HepG2 (cell line): ENCODE results near the gene UCP3. TPM values are rescaled to one million over a fixed set of nuclear protein-coding genes. Genes with fewer than 3 reads are reported as not detected.

Source experiments
- ATAC-seq: fragments of 200-7000 bp; cut with Tn5 transposase; 3 replicates; pipeline ENCODE4 v1.9.1; 2020; ENCODE audit warnings: mild to moderate bottlenecking, moderate library complexity
- BruUV-seq: library from RNA; stranded (reverse); fragments of 400-500 nt; replicated peaks from 2 replicates; lab custom pipeline; 2021; lab: Mats Ljungman, UMichigan
- CTCF ChIA-PET: fragments of 300-600 bp; formaldehyde crosslinking; extraction: SDS; loops from one replicate; lab custom pipeline; 2021; ENCODE audit warnings: low total read pairs, inconsistent platforms, low intra/inter-chr PET ratio; lab: Yijun Ruan, JAX
- POLR2A ChIA-PET: fragments of 350-600 bp; sonication (Branson Sonifier 250); formaldehyde crosslinking; loops from one replicate; lab custom pipeline; 2020; ENCODE audit warnings: antibody characterized with exemption, inconsistent platforms; lab: Yijun Ruan, JAX
- DNase-seq: peaks from one replicate; pipeline ENCODE4 v3.0.0-alpha.2; 2015; ENCODE audit warnings: low spot score
- FAIRE-seq: peaks from 3 replicates; lab custom pipeline; 2011; peaks lifted over from hg19 to GRCh38; lab: Jason Lieb, UNC
- H2AFZ ChIP-seq: one replicate; pipeline ENCODE4 v1.6.1; 2011; ENCODE audit warnings: low read length, inconsistent platforms
- H3K27ac ChIP-seq: fragments of 300-600 bp; 3 replicates; pipeline ENCODE4 v1.8.0; 2011; ENCODE audit warnings: mixed run types, mild to moderate bottlenecking, mixed read lengths, low read length, inconsistent platforms; ENCODE audit not compliant: insufficient read depth; ENCODE audit errors: extremely low read length
- H3K27me3 ChIP-seq, 2 experiments: fragments of 200-600 bp in 1 of 2; 2 replicates in 1 of 2; 3 replicates in 1 of 2; pipeline versions ENCODE4 v1.6.0 to v1.8.0; 2011; ENCODE audit warnings: low read length in 2 of 2, mild to moderate bottlenecking in 2 of 2, moderate library complexity in 2 of 2, inconsistent platforms in 1 of 2; ENCODE audit not compliant: insufficient read depth in 2 of 2, control insufficient read depth in 1 of 2
- H3K36me3 ChIP-seq, 2 experiments: fragments of 200-600 bp in 1 of 2; replicated peaks in 1 of 2; 2 replicates in 1 of 2; 3 replicates in 1 of 2; pipeline versions ENCODE4 v1.5.1 to v1.8.0; 2011; ENCODE audit warnings: low read length in 2 of 2, inconsistent platforms in 1 of 2; ENCODE audit not compliant: insufficient read depth in 2 of 2, control insufficient read depth in 1 of 2
- H3K4me1 ChIP-seq: 2 replicates; pipeline ENCODE4 v1.5.1; 2012; ENCODE audit warnings: low read length, inconsistent platforms; ENCODE audit not compliant: insufficient read depth
- H3K4me2 ChIP-seq: 2 replicates; pipeline ENCODE4 v1.6.0; 2011; ENCODE audit warnings: low read depth, low read length, inconsistent platforms
- H3K4me3 ChIP-seq, 3 experiments: fragments of 200-600 bp in 1 of 3; sonication (generic), shearing (Covaris generic) in 1 of 3; replicated peaks in 1 of 3; 2 replicates each; pipeline ENCODE4 v1.5.1; 2011 to 2016; ENCODE audit warnings: low read length in 3 of 3, inconsistent platforms in 2 of 3, low read depth in 2 of 3, mild to moderate bottlenecking in 2 of 3, control low read depth in 1 of 3, mixed read lengths in 1 of 3; ENCODE audit not compliant: insufficient read depth in 1 of 3
- H3K79me2 ChIP-seq: one replicate; pipeline ENCODE4 v1.6.1; 2011; ENCODE audit warnings: low read length, inconsistent platforms; ENCODE audit not compliant: insufficient read depth
- H3K9ac ChIP-seq: 2 replicates; pipeline ENCODE4 v1.6.0; 2011; ENCODE audit warnings: mild to moderate bottlenecking, low read depth, low read length, inconsistent platforms; ENCODE audit not compliant: insufficient read depth
- H3K9me3 ChIP-seq: 2 replicates; pipeline ENCODE4 v1.5.1; 2012; ENCODE audit warnings: mild to moderate bottlenecking, low read length
- H4K20me1 ChIP-seq: 2 replicates; pipeline ENCODE4 v1.6.0; 2011; ENCODE audit warnings: inconsistent platforms, mild to moderate bottlenecking, low read length, moderate library complexity; ENCODE audit not compliant: insufficient read depth
- CCAR2 ChIP-seq: fragments of 200-400 bp; formaldehyde crosslinking; optimal IDR thresholded peaks from 2 replicates; pipeline ENCODE3; 2018; ENCODE audit warnings: low read depth, mild to moderate bottlenecking, low read length, moderate library complexity
- FOXA3 ChIP-seq: IDR thresholded peaks from 2 replicates; pipeline ENCODE4 v1.6.1; 2016; ENCODE audit warnings: missing genetic modification reagents, missing compliant biosample characterization
- HHEX ChIP-seq: IDR thresholded peaks from 2 replicates; pipeline ENCODE4 v1.6.1; 2016; ENCODE audit warnings: control low read depth
- HOMEZ ChIP-seq: IDR thresholded peaks from 2 replicates; pipeline ENCODE4 v1.6.1; 2016; ENCODE audit warnings: low read depth
- KAT8 ChIP-seq: IDR thresholded peaks from 2 replicates; pipeline ENCODE4 v1.6.1; 2016; ENCODE audit warnings: missing genetic modification reagents, missing compliant biosample characterization
- PBX3 ChIP-seq: sonication (generic); formaldehyde crosslinking; IDR thresholded peaks from 2 replicates; pipeline ENCODE4 v1.8.1; 2023; ENCODE audit warnings: missing genetic modification reagents, inconsistent platforms, borderline replicate concordance
- TFDP1 ChIP-seq: IDR thresholded peaks from 2 replicates; pipeline ENCODE4 v1.6.1; 2016; ENCODE audit warnings: missing compliant biosample characterization, missing genetic modification reagents, borderline replicate concordance
- ZBTB10 ChIP-seq: sonication (generic); formaldehyde crosslinking; IDR thresholded peaks from 2 replicates; pipeline ENCODE4 v1.4.0; 2020; ENCODE audit warnings: missing genetic modification reagents, borderline replicate concordance
- ZBTB7A ChIP-seq: sonication (generic); formaldehyde crosslinking; IDR thresholded peaks from 2 replicates; pipeline ENCODE4 v1.8.0; 2022; ENCODE audit warnings: mild to moderate bottlenecking, missing genetic modification reagents
- ZNF142 ChIP-seq: sonication (generic); formaldehyde crosslinking; IDR thresholded peaks from 2 replicates; pipeline ENCODE4 v1.4.0; 2020; ENCODE audit warnings: missing genetic modification reagents
- ZNF264 ChIP-seq: sonication (generic); formaldehyde crosslinking; IDR thresholded peaks from 2 replicates; pipeline ENCODE4 v1.4.0; 2020; ENCODE audit warnings: missing genetic modification reagents
- ZNF790 ChIP-seq: sonication (generic); formaldehyde crosslinking; IDR thresholded peaks from 2 replicates; pipeline ENCODE4 v1.8.0; 2022; ENCODE audit warnings: missing genetic modification reagents, mild to moderate bottlenecking, borderline replicate concordance
- WGBS: methylation state at CpG from one replicate; pipeline ENCODE4 v1.1.6; 2017; ENCODE audit warnings: low lambda C conversion rate; 5-methylcytosine and 5-hydroxymethylcytosine counted together
- in situ Hi-C: cut with HindIII; loops from 2 replicates; pipeline ENCODE4 v1.10.0; 2017; ENCODE audit warnings: low pct_unique_long_range_greater_than_20kb; ENCODE audit not compliant: extremely low pct_ligation_motif_present
- intact Hi-C: fragments of 100-400 bp; cut with micrococcal nuclease; formaldehyde crosslinking; loops from one replicate; pipeline ENCODE4 v1.10.0; 2022; ENCODE audit not compliant: unreplicated experiment
- polyA plus RNA-seq, 8 experiments: library from polyadenylated mRNA; depleted of rRNA in 3 of 8; stranded (reverse) in 7 of 8; unstranded in 1 of 8; fragments of >200 nt; fragmentation: Illumina TruSeq in 4 of 8; extraction: Trizol in 4 of 8; gene quantifications; 2 replicates each; pipeline versions ENCODE4 v1.2.1 to v1.2.3, GENCODE V29; 2011 to 2016; ENCODE audit warnings: low read depth in 4 of 8, missing spikeins in 1 of 8, mixed read lengths in 1 of 8; ENCODE audit not compliant: insufficient read depth in 1 of 8
- total RNA-seq, 5 experiments: library from RNA; depleted of rRNA; stranded (reverse); fragments of >200 nt; fragmentation: Illumina TruSeq; extraction: Trizol; gene quantifications; 2 replicates each; pipeline ENCODE4 v1.2.3, GENCODE V29; 2016; ENCODE audit warnings: low read depth in 1 of 5

The UCP3 gene
- total and polyA plus RNA-seq, 2 of the 13 experiments (the other 11 are each of a cell fraction or from before 2014, with no cell fraction given), result 0.37 TPM; not detected in 1

- no peaks in the 10 kb centered on the region for H3K9me3 ChIP-seq
- no peak overlapping the region for H2AFZ ChIP-seq
- H3K4me1 ChIP-seq, result peaks cover 20% of the 10 kb centered on the region
- H3K79me2 ChIP-seq, result no peaks in the 10 kb centered on the region
- DNase-seq (no peak), FAIRE-seq (no peak), ATAC-seq (peak; percentile 11; the same call in 2 of the 3 replicates)
- no TSS peak for BruUV-seq
- no peaks in the 10 kb centered on the region for H3K27me3 ChIP-seq
- in situ Hi-C loops (loop anchor here (10.0 to 25.0 kb wide), 2 partner anchors 131 to 198 kb away; partner anchors contain the start of genes C2CD3 and PPME1), intact Hi-C loops (loop anchor here (1.0 to 5.0 kb wide), 3 partner anchors 126 to 357 kb away; partner anchors contain the start of genes C2CD3 and PPME1)
- peak overlapping the region; percentile 53; the same call in 1 of the 2 replicates for H3K4me2 ChIP-seq
- CTCF ChIA-PET, result no interaction called here
- POLR2A ChIA-PET, result no interaction called here
- WGBS, result 78% methylated on average over 8 of the region's 8 CpGs
- H3K36me3 ChIP-seq, result no peaks in the 10 kb centered on the region
- H3K4me3 ChIP-seq, result no peak overlapping the region; a peak in 1 of 6 replicates
- H4K20me1 ChIP-seq, result no peaks in the 10 kb centered on the region
- H3K9ac ChIP-seq, result no peak overlapping the region
- no peak overlapping the region for H3K27ac ChIP-seq
- no peak for TF ChIP-seq HHEX (CRISPR knock-in tag)
- TF ChIP-seq ZNF142 (CRISPR knock-in tag), result no peak
- TF ChIP-seq PBX3 (CRISPR knock-in tag), result no peak
- TF ChIP-seq ZNF264 (CRISPR knock-in tag), result no peak
- no peak for TF ChIP-seq HOMEZ (CRISPR knock-in tag)
- no peak for TF ChIP-seq KAT8
- TF ChIP-seq CCAR2, result no peak
- no peak for TF ChIP-seq TFDP1 (CRISPR knock-in tag)
- no peak for TF ChIP-seq ZNF790
- no peak for TF ChIP-seq ZBTB7A (CRISPR knock-in tag)
- no peak for TF ChIP-seq FOXA3
- TF ChIP-seq ZBTB10 (CRISPR knock-in tag), result no peak
These were observed 45.0 kb downstream of the UCP3 start for GRCh38 chr11:73963861-73964260.
